BJ (cell line): ENCODE data around the gene MAP4K1. TPM values are rescaled to one million over a fixed set of nuclear protein-coding genes. Genes with fewer than 3 reads are reported as not detected.

Experiments used
- CTCF ChIA-PET: fragments of 350-600 bp; formaldehyde crosslinking; extraction: SDS; loops from one replicate; lab custom pipeline; 2021; ENCODE audit warnings: antibody characterized with exemption, inconsistent platforms; lab: Yijun Ruan, JAX
- POLR2A ChIA-PET: fragments of 300-600 bp; sonication (Branson Sonifier 250); formaldehyde crosslinking; extraction: SDS; loops from one replicate; lab custom pipeline; 2021; ENCODE audit warnings: antibody characterized with exemption; lab: Charles Lee
- DNase-seq: peaks from one replicate; pipeline ENCODE4 v3.0.0-alpha.2; 2011; ENCODE audit warnings: low read depth
- H3K27me3 ChIP-seq: 2 replicates; pipeline ENCODE4 v1.6.0; 2011; ENCODE audit warnings: low read length; ENCODE audit not compliant: control insufficient read depth, insufficient read depth
- H3K36me3 ChIP-seq: 2 replicates; pipeline ENCODE4 v1.5.1; 2011; ENCODE audit warnings: low read length; ENCODE audit not compliant: control insufficient read depth, insufficient read depth
- H3K4me3 ChIP-seq: 2 replicates; pipeline ENCODE4 v1.5.1; 2011; ENCODE audit warnings: low read depth, mild to moderate bottlenecking, control low read depth, low read length
- polyA plus RNA-seq: library from polyadenylated mRNA; depleted of rRNA; stranded (reverse); fragments of >200 nt; gene quantifications from 2 replicates; pipeline ENCODE4 v1.2.3, GENCODE V29; 2011
- TF ChIP-seq, protein P1 (sequence below): IDR thresholded peaks from 2 replicates; pipeline ENCODE4 v1.5.1; 2011; ENCODE audit warnings: low read depth, mild to moderate bottlenecking, control low read depth, inconsistent platforms, low read length, moderate library complexity; ENCODE audit not compliant: insufficient read depth

MAP4K1 gene
- polyA plus RNA-seq, 1 experiment: 0.25 TPM

DNA sequence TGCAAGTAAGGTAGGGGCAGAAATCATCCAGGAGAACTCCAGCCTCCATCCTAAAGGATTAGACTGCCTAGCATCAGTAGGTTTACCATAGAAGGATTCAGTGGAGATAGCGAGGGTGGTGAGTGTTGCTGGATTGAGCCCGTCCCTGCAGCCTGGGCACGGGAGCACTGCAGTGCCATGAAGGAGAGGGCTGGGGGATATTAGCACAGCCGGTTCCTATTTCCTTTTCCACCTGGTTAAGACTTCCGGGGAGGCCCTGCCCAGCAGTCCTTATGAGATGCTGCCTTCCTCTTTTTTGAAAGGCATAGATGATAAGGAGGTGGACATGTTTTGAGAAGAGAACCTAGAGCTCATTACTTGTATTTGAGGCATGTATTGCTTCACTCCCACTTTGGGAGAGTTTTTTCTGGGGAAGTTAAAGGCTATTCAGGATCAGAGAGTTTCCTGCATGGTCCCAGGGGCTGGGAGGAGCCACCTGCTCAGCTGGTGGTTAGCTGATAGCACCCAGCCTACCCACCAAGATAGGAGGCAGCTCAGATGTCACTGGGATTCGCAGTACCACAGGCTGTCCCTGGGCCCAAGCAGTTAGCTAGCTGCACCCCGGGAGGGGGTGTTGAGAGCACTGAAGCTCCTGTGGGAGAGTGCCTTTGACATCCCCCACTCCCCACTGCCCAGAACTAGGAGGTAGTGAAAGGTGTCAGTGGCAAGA is 46.9 kb upstream of the MAP4K1 start:
- no peak for DNase-seq
- POLR2A ChIA-PET: no interaction called here
- Histone ChIP-seq H3K36me3 (no peaks in the 10 kb centered on the region), H3K27me3 (no peaks in the 10 kb centered on the region), H3K4me3 (no peak overlapping the region)
- CTCF ChIA-PET: interaction anchor here (1.3 kb wide), 1 partner anchor 30 kb away, joined by 3 read pairs; no protein-coding TSS in a partner anchor
- TF ChIP-seq, protein P1, sequence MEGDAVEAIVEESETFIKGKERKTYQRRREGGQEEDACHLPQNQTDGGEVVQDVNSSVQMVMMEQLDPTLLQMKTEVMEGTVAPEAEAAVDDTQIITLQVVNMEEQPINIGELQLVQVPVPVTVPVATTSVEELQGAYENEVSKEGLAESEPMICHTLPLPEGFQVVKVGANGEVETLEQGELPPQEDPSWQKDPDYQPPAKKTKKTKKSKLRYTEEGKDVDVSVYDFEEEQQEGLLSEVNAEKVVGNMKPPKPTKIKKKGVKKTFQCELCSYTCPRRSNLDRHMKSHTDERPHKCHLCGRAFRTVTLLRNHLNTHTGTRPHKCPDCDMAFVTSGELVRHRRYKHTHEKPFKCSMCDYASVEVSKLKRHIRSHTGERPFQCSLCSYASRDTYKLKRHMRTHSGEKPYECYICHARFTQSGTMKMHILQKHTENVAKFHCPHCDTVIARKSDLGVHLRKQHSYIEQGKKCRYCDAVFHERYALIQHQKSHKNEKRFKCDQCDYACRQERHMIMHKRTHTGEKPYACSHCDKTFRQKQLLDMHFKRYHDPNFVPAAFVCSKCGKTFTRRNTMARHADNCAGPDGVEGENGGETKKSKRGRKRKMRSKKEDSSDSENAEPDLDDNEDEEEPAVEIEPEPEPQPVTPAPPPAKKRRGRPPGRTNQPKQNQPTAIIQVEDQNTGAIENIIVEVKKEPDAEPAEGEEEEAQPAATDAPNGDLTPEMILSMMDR: no peak

DNA sequence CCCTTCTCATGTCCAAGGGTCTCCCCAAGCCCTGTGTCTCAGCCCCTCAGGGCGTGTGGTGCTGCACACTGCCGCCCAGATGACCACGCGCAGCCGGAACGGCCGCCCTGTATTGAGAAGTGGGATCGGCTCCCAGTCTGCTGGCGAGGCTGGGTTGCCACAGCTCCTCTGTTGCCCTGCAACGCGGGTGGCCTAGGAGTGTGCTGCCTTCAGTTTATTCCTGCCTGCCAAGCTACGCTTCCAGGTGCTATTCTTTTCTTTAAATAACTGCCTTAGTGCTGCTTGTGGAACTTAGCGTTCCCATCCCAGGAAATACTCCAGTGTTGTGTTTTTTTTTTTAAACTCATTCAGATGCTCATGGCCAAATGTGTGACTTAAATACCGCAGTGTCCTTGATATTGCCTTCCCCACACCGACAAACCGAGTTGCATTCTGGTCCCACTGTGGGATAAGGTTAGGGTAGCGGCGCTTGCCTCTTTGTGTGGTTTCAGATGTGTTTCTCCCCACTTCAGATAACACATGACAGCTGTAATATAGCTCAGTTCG is 46.3 kb upstream of the MAP4K1 start:
- Histone ChIP-seq H3K4me3 (no peak overlapping the region), H3K36me3 (no peaks in the 10 kb centered on the region), H3K27me3 (no peaks in the 10 kb centered on the region)
- TF ChIP-seq, protein P1: no peak
- no peak for DNase-seq
- ChIA-PET POLR2A (no interaction called here), CTCF (interaction anchor here (1.3 kb wide), 1 partner anchor 29 kb away, joined by 3 read pairs; no protein-coding TSS in a partner anchor)

DNA sequence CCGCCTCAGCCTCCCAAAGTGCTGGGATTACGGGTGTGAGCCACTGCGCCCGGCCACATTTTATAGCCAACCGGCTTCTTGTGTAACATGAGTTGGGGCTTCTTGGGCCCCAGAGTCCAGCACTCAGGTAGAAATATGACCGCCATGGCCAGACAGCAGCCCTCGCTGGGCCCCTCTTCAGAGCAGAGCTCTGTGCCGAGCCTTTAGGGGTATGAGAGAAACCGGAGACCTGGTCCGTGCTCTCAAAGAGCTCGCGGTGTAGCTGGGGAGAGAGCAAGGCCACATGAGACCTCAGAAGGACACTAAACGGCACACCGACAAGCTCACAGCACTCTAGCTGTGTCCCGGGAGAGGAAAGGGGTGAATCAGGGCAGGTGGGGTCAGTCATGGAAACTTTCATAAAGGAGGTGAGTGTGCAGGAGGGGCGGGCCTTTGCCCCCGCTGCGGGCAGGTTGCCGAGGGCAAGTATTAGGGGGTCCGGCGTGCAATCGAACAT is 45.5 kb upstream of the MAP4K1 start:
- CTCF ChIA-PET: interaction anchor here (1.0 kb wide), 1 partner anchor 23 kb away, joined by 3 read pairs; no protein-coding TSS in a partner anchor

DNA sequence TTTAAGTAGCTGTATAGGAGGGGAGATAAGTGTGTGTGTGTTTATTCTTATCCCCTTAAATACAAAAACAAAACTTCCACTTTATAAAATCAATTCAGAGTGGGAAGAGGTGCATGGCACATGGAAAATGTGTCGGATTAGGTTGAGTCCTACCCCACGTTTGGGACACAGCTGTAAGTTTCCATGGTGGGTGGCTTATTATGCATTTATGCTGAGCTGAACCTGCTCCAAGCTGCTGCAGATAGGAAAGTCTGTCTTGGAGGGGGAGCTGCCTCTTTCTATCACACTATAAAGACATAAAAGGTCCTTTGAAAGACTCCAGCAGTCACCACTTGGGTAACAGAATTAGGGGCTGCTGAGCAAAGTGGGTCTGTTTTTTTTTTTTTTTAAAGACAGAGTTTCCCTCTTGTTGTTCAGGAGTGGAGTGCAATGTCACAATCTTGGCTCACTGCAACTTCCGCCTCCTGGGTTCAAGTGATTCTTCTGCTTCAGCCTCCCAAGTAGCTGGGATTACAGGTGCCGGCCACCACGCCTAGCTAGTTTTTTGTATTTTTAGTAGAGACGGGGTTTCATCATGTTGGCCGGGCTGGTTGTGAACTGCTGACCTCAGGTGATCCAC is 44.9 kb upstream of the MAP4K1 start:
- DNase-seq: no peak
- ChIA-PET POLR2A (no interaction called here), CTCF (interaction anchor here (1.0 kb wide), 1 partner anchor 24 kb away, joined by 3 read pairs; no protein-coding TSS in a partner anchor)

More for the DNA sequence above, 45.5 kb upstream of the MAP4K1 start:
- TF ChIP-seq, protein P1: no peak
- POLR2A ChIA-PET: no interaction called here
- Histone ChIP-seq H3K27me3 (no peaks in the 10 kb centered on the region), H3K4me3 (no peak overlapping the region), H3K36me3 (no peaks in the 10 kb centered on the region)
- no peak for DNase-seq

More for the DNA sequence above, 44.9 kb upstream of the MAP4K1 start:
- H3K36me3 ChIP-seq: no peaks in the 10 kb centered on the region
- no peaks in the 10 kb centered on the region for H3K27me3 ChIP-seq
- TF ChIP-seq, protein P1: no peak
- H3K4me3 ChIP-seq: no peak overlapping the region
